Body of pancreas (tissue), 4 donors: ENCODE results near the gene ARMH2. TPM values are rescaled to one million over a fixed set of nuclear protein-coding genes. Genes with fewer than 3 reads are reported as not detected.

Experiments used
- ATAC-seq: fragments of 150-250 bp; one replicate; pipeline ENCODE4 v1.9.1; 2016
- DNase-seq, 4 donors: peaks; one replicate each; pipeline ENCODE4 v3.0.0-alpha.2; 2019
- H3K27ac ChIP-seq, 4 donors: fragments of 200-600 bp; sonication (generic); 1 replicate in 3 of 4; 2 replicates in 1 of 4; pipeline versions ENCODE4 v1.5.1 to v1.6.1; 2016 to 2019; ENCODE audit warnings: mild to moderate bottlenecking in 1 of 4, mixed read lengths in 1 of 4, moderate library complexity in 1 of 4
- H3K27me3 ChIP-seq, 2 donors: fragments of 200-600 bp; sonication (generic); one replicate each; pipeline ENCODE4 v1.6.0; 2016; ENCODE audit warnings: mild to moderate bottlenecking in 1 of 2
- H3K36me3 ChIP-seq, 2 donors: fragments of 200-600 bp; sonication (generic); replicated peaks in 1 of 2; 2 replicates each; pipeline ENCODE4 v1.5.1; 2016; ENCODE audit warnings: low read depth in 2 of 2; ENCODE audit not compliant: insufficient read depth in 1 of 2
- H3K4me1 ChIP-seq: fragments of 200-600 bp; sonication (generic); one replicate; pipeline ENCODE4 v1.6.0; 2016
- H3K4me3 ChIP-seq, 2 donors: fragments of 200-600 bp; sonication (generic); 1 replicate in 1 of 2; 2 replicates in 1 of 2; pipeline ENCODE4 v1.5.1; 2016 to 2019
- H3K9me3 ChIP-seq, 3 donors: fragments of 200-600 bp; sonication (generic); 1 replicate in 2 of 3; 2 replicates in 1 of 3; pipeline ENCODE4 v1.5.1; 2016
- POLR2A ChIP-seq, 3 donors: fragments of 450-650 bp; IDR thresholded peaks; one replicate each; pipeline ENCODE4 v1.6.1; 2016; ENCODE audit warnings: antibody characterized with exemption in 3 of 3, mild to moderate bottlenecking in 2 of 3
- WGBS, 2 donors: methylation state at CpG; one replicate each; pipeline ENCODE4 v1.1.5; 2017; 5-methylcytosine and 5-hydroxymethylcytosine counted together
- intact Hi-C: fragments of 100-400 bp; cut with DNase I; formaldehyde crosslinking; loops from one replicate; pipeline ENCODE4 v1.15.1; 2023
- total RNA-seq, 2 donors: library from RNA; depleted of rRNA; stranded (reverse); fragments of >200 nt; gene quantifications; one replicate each; pipeline ENCODE4 v1.1.0, GENCODE V29; 2016
- TF ChIP-seq, protein P1 (sequence below), 7 experiments: fragments of 450-650 bp in 4 of 7; fragments of 200-600 bp in 3 of 7; sonication (generic) in 3 of 7; IDR thresholded peaks; one replicate each; pipeline ENCODE4 v1.5.1; 2016 to 2019; ENCODE audit warnings: antibody characterized with exemption in 7 of 7

ARMH2 gene
- total RNA-seq, 2 donors from 2014 or later: not detected

DNA sequence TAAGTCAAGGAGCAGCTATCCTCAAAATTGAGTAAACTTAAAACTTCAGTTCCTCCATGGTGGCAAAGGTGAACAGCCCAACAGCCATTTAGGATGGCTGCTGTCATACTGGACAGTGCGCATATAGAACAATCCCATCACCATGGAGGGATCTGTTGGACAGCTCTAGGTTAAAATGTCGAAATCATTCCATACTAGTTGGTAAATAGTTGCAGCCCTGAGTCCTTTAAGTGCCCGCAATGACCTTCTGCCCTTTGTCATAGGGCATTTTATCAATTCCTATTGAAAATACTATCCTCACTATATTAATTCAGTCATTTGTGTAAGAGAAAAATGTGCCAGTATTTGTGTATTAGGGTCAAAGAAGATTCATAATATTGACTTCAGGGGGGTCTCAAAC lies 8.9 kb upstream of the ARMH2 start:
- 95 to 100% methylated on average over 3 of the region's 3 CpGs for WGBS, 2 donors
- TF ChIP-seq, protein P1, sequence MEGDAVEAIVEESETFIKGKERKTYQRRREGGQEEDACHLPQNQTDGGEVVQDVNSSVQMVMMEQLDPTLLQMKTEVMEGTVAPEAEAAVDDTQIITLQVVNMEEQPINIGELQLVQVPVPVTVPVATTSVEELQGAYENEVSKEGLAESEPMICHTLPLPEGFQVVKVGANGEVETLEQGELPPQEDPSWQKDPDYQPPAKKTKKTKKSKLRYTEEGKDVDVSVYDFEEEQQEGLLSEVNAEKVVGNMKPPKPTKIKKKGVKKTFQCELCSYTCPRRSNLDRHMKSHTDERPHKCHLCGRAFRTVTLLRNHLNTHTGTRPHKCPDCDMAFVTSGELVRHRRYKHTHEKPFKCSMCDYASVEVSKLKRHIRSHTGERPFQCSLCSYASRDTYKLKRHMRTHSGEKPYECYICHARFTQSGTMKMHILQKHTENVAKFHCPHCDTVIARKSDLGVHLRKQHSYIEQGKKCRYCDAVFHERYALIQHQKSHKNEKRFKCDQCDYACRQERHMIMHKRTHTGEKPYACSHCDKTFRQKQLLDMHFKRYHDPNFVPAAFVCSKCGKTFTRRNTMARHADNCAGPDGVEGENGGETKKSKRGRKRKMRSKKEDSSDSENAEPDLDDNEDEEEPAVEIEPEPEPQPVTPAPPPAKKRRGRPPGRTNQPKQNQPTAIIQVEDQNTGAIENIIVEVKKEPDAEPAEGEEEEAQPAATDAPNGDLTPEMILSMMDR (IDR thresholded peaks at IDR 0.05): no peak
- no peak for TF ChIP-seq POLR2A (IDR thresholded peaks at IDR 0.05)
- DNase-seq (no peak), ATAC-seq (no peak)
- no peaks in the 10 kb centered on the region for H3K27me3 ChIP-seq
- H3K4me3 ChIP-seq: no peak overlapping the region
- H3K4me1 ChIP-seq: peaks cover 12% of the 10 kb centered on the region
- H3K27ac ChIP-seq: no peak overlapping the region
- intact Hi-C loops: no loop called here
- no peaks in the 10 kb centered on the region for H3K9me3 ChIP-seq
- H3K36me3 ChIP-seq: no peaks in the 10 kb centered on the region

DNA sequence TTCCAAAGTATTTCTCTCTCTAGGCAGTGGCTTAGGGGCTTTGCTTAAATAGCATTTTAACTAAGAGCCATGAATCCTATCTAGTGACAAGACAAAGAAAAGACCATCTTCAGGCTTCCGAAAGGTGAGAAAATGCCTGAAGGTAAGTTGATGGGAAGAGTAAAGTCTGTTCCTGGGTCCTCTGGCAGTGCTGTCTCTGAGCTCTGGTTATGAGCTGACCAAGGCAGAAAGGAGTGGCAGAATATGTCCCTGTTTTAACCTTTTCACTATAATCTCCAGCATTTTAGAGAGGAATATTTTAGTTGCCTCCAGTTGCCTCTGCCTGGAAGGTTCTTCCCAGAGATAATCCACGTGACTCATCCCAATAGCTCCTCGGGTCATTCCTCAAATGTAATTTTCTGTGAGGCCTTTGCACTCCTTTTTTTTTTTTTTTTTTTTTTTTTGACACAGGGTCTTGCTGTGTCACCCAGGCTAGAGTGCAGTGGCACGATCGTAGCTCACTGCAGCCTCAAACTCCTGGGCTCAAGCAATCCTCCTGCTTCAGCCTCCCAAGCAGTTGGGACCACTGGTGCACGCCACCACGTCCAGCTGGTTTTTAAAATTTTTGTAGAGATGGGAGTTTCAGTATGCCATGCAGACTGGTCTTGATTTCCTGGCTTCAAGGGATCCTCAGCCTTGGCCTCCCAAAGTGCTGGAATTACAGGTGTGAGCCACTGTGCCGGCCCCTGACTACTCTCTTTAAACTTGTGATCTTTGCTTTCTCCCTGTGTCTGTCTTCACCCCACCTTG lies 3.7 kb upstream of the ARMH2 start:
- intact Hi-C loops: no loop called here
- DNase-seq (no peak), ATAC-seq (peak; percentile 15)
- Histone ChIP-seq H3K4me3 (no peak overlapping the region), H3K4me1 (peaks cover 32% of the 10 kb centered on the region), H3K9me3 (no peaks in the 10 kb centered on the region), H3K27ac (peak overlapping the region in 2 of 4 donors; percentile 50 to 62), H3K36me3 (no peaks in the 10 kb centered on the region), H3K27me3 (no peaks in the 10 kb centered on the region)
- TF ChIP-seq POLR2A (IDR thresholded peaks at IDR 0.05): no peak
- TF ChIP-seq, protein P1 (IDR thresholded peaks at IDR 0.05): no peak
- WGBS, 2 donors: 79 to 88% methylated on average over 8 of the region's 8 CpGs

DNA sequence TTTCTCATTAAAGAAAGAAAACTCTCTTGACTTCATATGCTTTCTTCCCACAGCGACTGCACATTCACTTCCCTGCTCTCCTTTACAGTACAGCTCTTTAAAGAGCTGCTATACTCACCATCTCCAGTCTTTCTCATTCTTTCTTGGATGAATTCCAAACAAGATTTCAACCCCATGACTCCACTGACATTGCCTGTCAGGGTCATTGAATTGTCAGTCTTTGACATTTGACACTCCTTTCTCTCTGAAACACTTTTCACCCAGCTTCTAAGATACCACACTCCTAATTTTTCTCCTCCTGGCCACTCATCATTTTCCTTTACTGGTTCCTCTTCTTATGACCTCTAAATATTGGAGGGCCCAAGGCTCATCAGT lies 811 bp upstream of the ARMH2 start:
- ATAC-seq (no peak), DNase-seq (no peak)
- no peaks in the 10 kb centered on the region for H3K36me3 ChIP-seq
- TF ChIP-seq, protein P1 (IDR thresholded peaks at IDR 0.05): no peak
- TF ChIP-seq POLR2A (IDR thresholded peaks at IDR 0.05): no peak
- no peaks in the 10 kb centered on the region for H3K27me3 ChIP-seq
- no peaks in the 10 kb centered on the region for H3K9me3 ChIP-seq
- no peak overlapping the region for H3K4me3 ChIP-seq
- intact Hi-C loops: no loop called here
- H3K4me1 ChIP-seq: peaks cover 32% of the 10 kb centered on the region
- 36 to 43% methylated on average over 1 of the region's 1 CpG for WGBS, 2 donors
- no peak overlapping the region for H3K27ac ChIP-seq

DNA sequence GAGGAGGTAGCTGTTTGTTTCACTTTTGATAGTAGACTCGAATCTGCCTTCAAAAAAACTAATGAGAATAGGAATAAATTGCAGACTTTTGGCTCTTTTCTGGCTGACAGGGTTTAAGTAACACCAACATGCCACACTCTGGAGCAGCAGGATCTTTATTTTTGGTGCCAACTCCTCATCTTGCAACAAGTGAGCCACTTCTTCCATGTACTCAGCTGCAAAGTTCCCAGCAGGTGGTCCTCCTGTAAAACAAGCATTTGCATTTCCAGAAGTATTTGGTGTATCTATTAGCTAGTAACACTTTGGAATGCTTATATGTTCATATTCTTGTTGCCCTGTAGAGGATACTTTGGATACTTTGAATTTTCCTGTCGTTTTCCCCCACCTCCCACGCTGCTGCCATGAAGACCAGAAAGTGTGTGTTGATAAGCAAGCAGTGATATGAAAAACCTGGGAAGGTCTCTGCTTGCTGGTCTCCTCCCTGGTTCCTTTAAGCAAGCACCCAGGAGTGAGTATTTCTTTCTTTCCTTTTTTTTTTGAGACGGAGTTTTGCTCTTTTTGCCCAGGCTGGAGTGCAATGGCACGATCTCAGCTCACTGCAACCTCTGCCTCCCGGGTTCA lies 1.0 kb downstream of the ARMH2 start:
- DNase-seq: peak; percentile 64 to 93 (median 88)

More for the DNA sequence above, 1.0 kb downstream of the ARMH2 start:
- 35 to 37% methylated on average over 6 of the region's 6 CpGs for WGBS, 2 donors
- H3K4me1 ChIP-seq: peaks cover 22% of the 10 kb centered on the region
- H3K27me3 ChIP-seq: no peaks in the 10 kb centered on the region
- no peak for TF ChIP-seq POLR2A (IDR thresholded peaks at IDR 0.05)
- TF ChIP-seq, protein P1 (IDR thresholded peaks at IDR 0.05): no peak
- peak overlapping the region; percentile 50 to 74 (median 66) for H3K27ac ChIP-seq
- no peak overlapping the region for H3K4me3 ChIP-seq
- H3K36me3 ChIP-seq: no peaks in the 10 kb centered on the region
- peak; percentile 76 for ATAC-seq
- no peaks in the 10 kb centered on the region for H3K9me3 ChIP-seq
- intact Hi-C loops: no loop called here
